SJCRH30 (cell line): Measurements from ENCODE around the gene PGC. TPM values are rescaled to one million over a fixed set of nuclear protein-coding genes. Genes with fewer than 3 reads are reported as not detected.
A peak's percentile ranks its signal among the peaks of the same experiment; 100 is the strongest.
"Not testable (repeated sequence)": the region's sequence is repeated elsewhere in the genome, so short reads cannot be mapped to it uniquely, and the experiment has no call there.

ENCODE experiments used
- DNase-seq, 2 experiments: peaks; one replicate each; pipeline ENCODE4 v3.0.0-alpha.2; 2015 to 2020
- H3K27ac ChIP-seq: fragments of 250-450 bp; sonication (Bioruptor Pico); 2 replicates; pipeline ENCODE4 v1.5.1; 2020; ENCODE audit warnings: mild to moderate bottlenecking, moderate library complexity
- H3K27me3 ChIP-seq: fragments of 250-450 bp; sonication (Bioruptor Pico); 2 replicates; pipeline ENCODE4 v1.5.1; 2020; ENCODE audit warnings: mild to moderate bottlenecking, moderate library complexity
- H3K36me3 ChIP-seq: fragments of 250-450 bp; sonication (Bioruptor Pico); 2 replicates; pipeline ENCODE4 v1.5.1; 2020; ENCODE audit warnings: mild to moderate bottlenecking, moderate library complexity
- H3K4me1 ChIP-seq: fragments of 250-450 bp; sonication (Bioruptor Pico); 2 replicates; pipeline ENCODE4 v1.5.1; 2020; ENCODE audit warnings: mild to moderate bottlenecking, moderate library complexity
- H3K4me3 ChIP-seq: fragments of 250-450 bp; sonication (Bioruptor Pico); 2 replicates; pipeline ENCODE4 v1.5.1; 2020; ENCODE audit warnings: mild to moderate bottlenecking, moderate library complexity
- H3K9me3 ChIP-seq: fragments of 250-450 bp; sonication (Bioruptor Pico); replicated peaks from 2 replicates; pipeline ENCODE4 v1.5.1; 2020; ENCODE audit warnings: mild to moderate bottlenecking, moderate library complexity
- total RNA-seq: library from RNA; depleted of rRNA; stranded (reverse); fragments of >200 nt; shearing (Covaris generic); gene quantifications from 2 replicates; pipeline ENCODE4 v1.2.3, GENCODE V29; 2014

PGC gene
- total RNA-seq, 1 experiment from 2014 or later, result not detected

- H3K9me3 ChIP-seq, H3K27ac ChIP-seq, H3K27me3 ChIP-seq, DNase-seq, H3K4me3 ChIP-seq, H3K36me3 ChIP-seq: not testable (repeated sequence)
- H3K4me1 ChIP-seq, result peaks cover 24% of the 10 kb centered on the region
Observed at GRCh38 chr6:41766043-41766664, 19.0 kb upstream of the PGC start.

- H3K36me3 ChIP-seq, result no peaks in the 10 kb centered on the region
- H3K4me3 ChIP-seq, result no peak overlapping the region
- DNase-seq, result peak in 1 of 2 experiments; percentile 15
- H3K27me3 ChIP-seq, result no peaks in the 10 kb centered on the region
- no peaks in the 10 kb centered on the region for H3K9me3 ChIP-seq
- H3K27ac ChIP-seq, result no peak overlapping the region
- H3K4me1 ChIP-seq, result peaks cover 21% of the 10 kb centered on the region
Observed at GRCh38 chr6:41763470-41763869, 16.3 kb upstream of the PGC start.

DNA sequence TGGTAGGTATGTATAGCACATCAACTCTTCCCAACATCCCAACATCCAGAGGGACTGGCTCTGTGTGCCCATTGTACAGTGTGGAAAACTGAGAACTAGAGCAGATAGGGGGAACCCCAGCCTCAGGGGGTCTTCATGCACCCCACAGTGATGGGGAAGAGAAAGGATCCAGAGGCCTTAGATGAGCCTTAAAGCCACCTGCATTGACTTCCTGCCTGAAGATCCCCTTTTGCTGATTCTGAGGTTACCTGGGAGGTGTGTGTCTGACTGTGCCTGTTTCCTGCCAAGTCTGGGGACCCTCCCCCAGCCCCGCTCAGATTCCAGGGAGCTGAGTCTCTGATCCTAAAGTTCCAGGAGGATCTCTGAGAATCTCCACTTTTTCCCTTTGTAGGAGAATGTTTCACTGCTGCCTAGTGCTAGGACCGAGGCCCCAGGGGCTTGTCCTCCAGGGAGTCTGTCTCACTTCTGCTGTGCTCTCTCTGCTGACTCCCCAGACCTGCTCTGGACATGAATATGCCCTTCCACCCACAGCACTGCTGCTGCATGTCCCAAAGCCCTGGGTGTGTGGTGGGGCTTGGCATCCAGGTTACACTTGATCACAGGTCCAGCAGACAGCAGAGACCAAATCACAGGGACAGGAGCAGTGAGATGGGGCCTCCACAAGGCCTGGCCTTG lies 12.8 kb upstream of the PGC start:
- peaks cover 15% of the 10 kb centered on the region for H3K4me1 ChIP-seq
- no peaks in the 10 kb centered on the region for H3K9me3 ChIP-seq
- H3K27me3 ChIP-seq, result no peaks in the 10 kb centered on the region
- no peak for DNase-seq
- no peaks in the 10 kb centered on the region for H3K36me3 ChIP-seq
- no peak overlapping the region for H3K4me3 ChIP-seq
- no peak overlapping the region for H3K27ac ChIP-seq

- H3K27ac ChIP-seq, result no peak overlapping the region
- no peaks in the 10 kb centered on the region for H3K27me3 ChIP-seq
- DNase-seq, result no peak
- H3K36me3 ChIP-seq, result no peaks in the 10 kb centered on the region
- H3K4me3 ChIP-seq, result no peak overlapping the region
- H3K9me3 ChIP-seq, result no peaks in the 10 kb centered on the region
- H3K4me1 ChIP-seq, result peaks cover 15% of the 10 kb centered on the region
Observed at GRCh38 chr6:41759106-41759904, 12.1 kb upstream of the PGC start.

DNA sequence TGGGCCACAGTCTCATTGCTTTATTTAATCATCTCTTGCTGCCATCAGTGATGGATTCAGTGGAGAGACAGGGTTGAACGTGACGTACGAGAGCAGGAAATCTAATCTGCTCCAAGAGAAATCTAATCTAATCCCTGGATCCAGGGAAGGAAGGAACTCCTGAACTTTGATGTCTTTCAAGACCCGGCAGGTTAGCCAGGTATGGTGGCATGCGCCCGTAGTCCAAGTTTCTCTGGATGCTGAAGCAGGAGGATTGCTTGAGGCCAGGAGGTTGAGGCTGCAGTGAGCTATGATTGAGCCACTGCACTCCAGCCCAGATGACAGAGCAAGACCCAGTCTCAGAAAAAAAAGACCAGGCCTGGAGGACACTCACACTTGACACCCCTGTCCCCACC lies 11.4 kb upstream of the PGC start:
- Histone ChIP-seq H3K4me1 (peaks cover 15% of the 10 kb centered on the region), H3K9me3 (no peaks in the 10 kb centered on the region), H3K27me3 (no peaks in the 10 kb centered on the region), H3K4me3 (no peak overlapping the region), H3K27ac (no peak overlapping the region), H3K36me3 (no peaks in the 10 kb centered on the region)
- no peak for DNase-seq

GRCh38 chr6:41757931-41758640 lies 10.9 kb upstream of the PGC start:
- Histone ChIP-seq H3K4me3 (no peak overlapping the region), H3K36me3 (no peaks in the 10 kb centered on the region), H3K9me3 (no peaks in the 10 kb centered on the region), H3K27me3 (no peaks in the 10 kb centered on the region), H3K4me1 (peaks cover 12% of the 10 kb centered on the region), H3K27ac (no peak overlapping the region)
- no peak for DNase-seq

- no peak overlapping the region for H3K27ac ChIP-seq
Observed at GRCh38 chr6:41757271-41757670, 10.1 kb upstream of the PGC start.

GRCh38 chr6:41756354-41756753 lies 9.2 kb upstream of the PGC start:
- Histone ChIP-seq H3K27me3 (no peaks in the 10 kb centered on the region), H3K36me3 (no peaks in the 10 kb centered on the region), H3K27ac (no peak overlapping the region), H3K4me1 (peaks cover 12% of the 10 kb centered on the region), H3K9me3 (no peaks in the 10 kb centered on the region), H3K4me3 (no peak overlapping the region)
- no peak for DNase-seq

More at GRCh38 chr6:41757271-41757670, 10.1 kb upstream of the PGC start:
- DNase-seq, result peak; percentile 65 to 71
- no peaks in the 10 kb centered on the region for H3K27me3 ChIP-seq
- no peaks in the 10 kb centered on the region for H3K36me3 ChIP-seq
- no peaks in the 10 kb centered on the region for H3K9me3 ChIP-seq
- no peak overlapping the region for H3K4me3 ChIP-seq
- H3K4me1 ChIP-seq, result peaks cover 12% of the 10 kb centered on the region

DNA sequence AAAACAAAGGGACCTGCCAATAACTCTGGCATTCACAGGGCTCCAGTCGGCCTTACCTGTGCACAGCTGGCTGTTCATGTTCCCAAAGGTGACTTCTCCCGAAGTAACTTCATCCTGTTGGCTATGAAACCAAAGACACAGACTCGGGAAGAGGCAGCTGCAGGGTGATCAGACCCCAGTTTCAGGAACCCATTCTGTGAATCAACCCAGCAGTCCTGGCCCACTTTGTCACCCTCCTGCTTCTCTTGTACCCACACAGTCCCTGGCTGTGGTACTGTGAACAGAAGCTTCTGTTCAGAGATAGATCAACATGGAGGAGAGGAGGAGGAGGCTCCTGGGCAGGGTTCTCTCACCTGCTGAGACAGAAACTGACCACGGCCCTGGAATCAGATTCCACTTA lies 8.7 kb upstream of the PGC start:
- H3K9me3 ChIP-seq, result no peaks in the 10 kb centered on the region
- H3K4me3 ChIP-seq, result no peak overlapping the region
- peaks cover 12% of the 10 kb centered on the region for H3K4me1 ChIP-seq
- no peak overlapping the region for H3K27ac ChIP-seq
- no peaks in the 10 kb centered on the region for H3K27me3 ChIP-seq
- DNase-seq, result no peak
- no peaks in the 10 kb centered on the region for H3K36me3 ChIP-seq

DNA sequence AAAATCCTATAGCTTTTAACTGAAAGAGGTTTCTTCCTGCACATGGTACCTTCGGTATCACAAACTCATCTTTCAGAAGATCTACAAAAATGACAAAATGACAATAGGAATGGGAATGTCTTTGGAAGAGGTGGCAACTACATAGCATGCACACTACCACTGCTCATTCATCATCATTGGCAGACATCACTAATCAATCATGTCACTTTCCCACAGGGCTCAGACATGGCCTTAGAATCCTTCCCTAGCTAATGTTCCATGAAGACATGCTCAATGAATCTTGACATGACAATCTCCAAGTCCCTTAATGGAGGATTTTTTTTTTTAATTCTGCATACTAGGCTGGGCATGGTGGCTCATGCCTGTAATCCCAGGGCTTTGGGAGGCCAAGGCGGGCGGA lies 3.2 kb upstream of the PGC start:
- no peaks in the 10 kb centered on the region for H3K27me3 ChIP-seq
- H3K4me1 ChIP-seq, result no peaks in the 10 kb centered on the region
- H3K9me3 ChIP-seq, result no peaks in the 10 kb centered on the region
- no peaks in the 10 kb centered on the region for H3K36me3 ChIP-seq
- no peak overlapping the region for H3K27ac ChIP-seq
- DNase-seq, result no peak
- no peak overlapping the region for H3K4me3 ChIP-seq

- no peak overlapping the region for H3K27ac ChIP-seq
- H3K27me3 ChIP-seq, result no peaks in the 10 kb centered on the region
- DNase-seq, result no peak
- no peaks in the 10 kb centered on the region for H3K4me1 ChIP-seq
- H3K4me3 ChIP-seq, result no peak overlapping the region
- H3K36me3 ChIP-seq, result no peaks in the 10 kb centered on the region
- H3K9me3 ChIP-seq, result no peaks in the 10 kb centered on the region
Observed at GRCh38 chr6:41748542-41748941, 1.3 kb upstream of the PGC start.

DNA sequence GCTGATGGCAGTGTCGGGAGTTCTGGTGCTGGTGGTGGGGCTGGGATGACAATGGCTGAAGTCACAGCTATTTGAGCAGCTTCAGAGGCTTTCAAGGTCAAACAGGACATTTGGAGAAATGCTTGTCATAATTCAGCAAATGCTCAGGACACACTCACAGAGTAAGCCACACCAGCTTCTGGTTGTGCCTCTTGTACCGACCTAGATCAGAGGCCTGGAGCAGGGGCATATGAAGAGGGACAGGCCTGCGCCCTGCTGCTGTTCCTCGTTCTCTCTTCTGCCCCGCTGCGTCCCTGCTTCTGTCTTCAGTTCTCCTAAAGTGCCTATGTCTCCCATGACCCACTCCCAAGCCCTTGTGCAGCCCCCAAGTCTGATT lies 893 bp upstream of the PGC start:
- no peak for DNase-seq
- H3K27ac ChIP-seq, result no peak overlapping the region
- H3K36me3 ChIP-seq, result no peaks in the 10 kb centered on the region
- H3K27me3 ChIP-seq, result no peaks in the 10 kb centered on the region
- no peaks in the 10 kb centered on the region for H3K9me3 ChIP-seq
- H3K4me3 ChIP-seq, result no peak overlapping the region
- no peaks in the 10 kb centered on the region for H3K4me1 ChIP-seq

- no peak for DNase-seq
- no peaks in the 10 kb centered on the region for H3K27me3 ChIP-seq
- H3K36me3 ChIP-seq, result no peaks in the 10 kb centered on the region
- H3K4me1 ChIP-seq, result peaks cover 9% of the 10 kb centered on the region
- H3K27ac ChIP-seq, result no peak overlapping the region
- no peaks in the 10 kb centered on the region for H3K9me3 ChIP-seq
- H3K4me3 ChIP-seq, result no peak overlapping the region
Observed at GRCh38 chr6:41746107-41746506, 1.1 kb downstream of the PGC start.

DNA sequence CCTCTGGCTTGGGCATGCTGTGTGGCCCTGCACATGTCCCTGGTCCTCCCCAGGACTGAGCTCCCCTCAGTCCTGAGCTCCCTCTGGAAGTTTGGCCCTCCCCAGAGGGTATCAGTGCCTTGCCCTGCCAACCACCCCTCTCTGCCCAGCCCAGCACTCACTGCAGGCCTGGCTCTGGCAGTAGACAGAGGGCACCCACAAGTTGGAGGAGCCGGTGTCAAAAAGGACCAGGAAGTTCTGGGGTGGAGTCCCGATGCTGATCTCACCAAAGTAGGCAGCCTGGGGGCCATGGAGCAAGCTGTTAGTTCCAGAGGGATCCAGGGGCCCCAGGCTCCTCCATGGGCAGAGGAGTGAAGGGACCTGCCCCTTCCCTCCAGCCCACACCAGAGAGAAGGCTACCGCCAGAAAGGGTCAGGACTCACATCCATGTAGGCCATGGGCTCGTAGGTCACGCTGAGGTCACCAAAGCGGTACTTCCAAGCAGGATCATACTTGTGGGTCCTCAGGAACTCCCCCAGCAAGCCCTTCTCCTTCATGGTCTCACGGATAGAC lies 2.9 kb downstream of the PGC start:
- no peaks in the 10 kb centered on the region for H3K36me3 ChIP-seq
- H3K4me1 ChIP-seq, result peaks cover 9% of the 10 kb centered on the region
- DNase-seq, result no peak
- H3K27me3 ChIP-seq, result 0 out of 2 replicates have a peak, but pooled peaks cover 4% of the 10 kb centered on the region
- no peaks in the 10 kb centered on the region for H3K9me3 ChIP-seq
- no peak overlapping the region for H3K27ac ChIP-seq
- H3K4me3 ChIP-seq, result no peak overlapping the region
